ENCODE data around the gene ETFDH.
A peak's percentile ranks its signal among the peaks of the same experiment; 100 is the strongest.

The ETFDH gene

DNA sequence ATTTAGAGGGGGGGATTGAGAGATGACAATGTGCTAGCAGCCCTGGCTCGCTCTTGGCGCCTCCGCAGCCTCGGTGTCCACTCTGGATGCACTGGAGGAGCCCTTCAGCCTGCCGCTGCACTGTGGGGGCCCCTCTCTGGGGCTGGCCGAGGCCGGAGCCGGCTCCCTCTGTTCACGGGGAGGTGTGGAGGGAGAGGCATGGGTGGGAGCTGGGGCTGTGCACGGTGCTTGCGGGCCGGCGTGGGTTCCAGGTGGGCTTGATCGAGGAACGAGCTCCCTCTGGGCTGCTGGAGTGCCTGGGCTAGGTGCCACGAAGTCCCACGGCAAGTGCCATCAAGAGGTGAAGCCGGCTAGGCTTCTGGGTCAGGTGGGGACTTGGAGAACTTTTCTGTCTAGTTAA, 7.3 kb upstream of the ETFDH start:
- TF ChIP-seq, protein P1, sequence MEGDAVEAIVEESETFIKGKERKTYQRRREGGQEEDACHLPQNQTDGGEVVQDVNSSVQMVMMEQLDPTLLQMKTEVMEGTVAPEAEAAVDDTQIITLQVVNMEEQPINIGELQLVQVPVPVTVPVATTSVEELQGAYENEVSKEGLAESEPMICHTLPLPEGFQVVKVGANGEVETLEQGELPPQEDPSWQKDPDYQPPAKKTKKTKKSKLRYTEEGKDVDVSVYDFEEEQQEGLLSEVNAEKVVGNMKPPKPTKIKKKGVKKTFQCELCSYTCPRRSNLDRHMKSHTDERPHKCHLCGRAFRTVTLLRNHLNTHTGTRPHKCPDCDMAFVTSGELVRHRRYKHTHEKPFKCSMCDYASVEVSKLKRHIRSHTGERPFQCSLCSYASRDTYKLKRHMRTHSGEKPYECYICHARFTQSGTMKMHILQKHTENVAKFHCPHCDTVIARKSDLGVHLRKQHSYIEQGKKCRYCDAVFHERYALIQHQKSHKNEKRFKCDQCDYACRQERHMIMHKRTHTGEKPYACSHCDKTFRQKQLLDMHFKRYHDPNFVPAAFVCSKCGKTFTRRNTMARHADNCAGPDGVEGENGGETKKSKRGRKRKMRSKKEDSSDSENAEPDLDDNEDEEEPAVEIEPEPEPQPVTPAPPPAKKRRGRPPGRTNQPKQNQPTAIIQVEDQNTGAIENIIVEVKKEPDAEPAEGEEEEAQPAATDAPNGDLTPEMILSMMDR (IDR thresholded peaks at IDR 0.05; ENCODE audit: extremely low read depth, insufficient read depth, missing control alignments): no peak
- in situ Hi-C loops (cut with MboI; ENCODE audit: low pct_unique_long_range_greater_than_20kb, low sequenced_read_pairs, unreplicated experiment): no loop called here
- no peak for DNase-seq (ENCODE audit: low spot score)

DNA sequence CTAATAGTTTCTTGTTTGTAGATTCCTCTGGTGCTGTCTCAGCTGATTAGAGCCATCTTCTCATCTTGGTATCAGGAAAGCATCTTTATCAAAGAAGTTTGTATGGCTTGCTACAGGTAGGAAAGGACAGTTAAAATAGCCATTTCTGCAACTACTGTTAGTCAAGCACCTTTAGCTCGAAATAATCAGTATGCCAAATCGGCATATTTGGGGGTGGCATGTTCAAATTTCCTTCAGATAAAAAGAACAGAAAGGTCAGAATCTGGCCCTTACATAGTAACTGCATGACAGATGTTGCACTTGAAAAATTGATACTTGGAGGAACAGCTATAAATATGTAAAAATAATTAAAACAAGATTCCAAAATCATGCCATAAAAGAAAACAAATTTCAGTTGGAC, 5.2 kb upstream of the ETFDH start:
- TF ChIP-seq, protein P1 (IDR thresholded peaks at IDR 0.05; ENCODE audit: extremely low read depth, insufficient read depth, missing control alignments): no peak
- DNase-seq (ENCODE audit: low spot score): no peak
- in situ Hi-C loops (cut with MboI; ENCODE audit: low pct_unique_long_range_greater_than_20kb, low sequenced_read_pairs, unreplicated experiment): no loop called here

DNA sequence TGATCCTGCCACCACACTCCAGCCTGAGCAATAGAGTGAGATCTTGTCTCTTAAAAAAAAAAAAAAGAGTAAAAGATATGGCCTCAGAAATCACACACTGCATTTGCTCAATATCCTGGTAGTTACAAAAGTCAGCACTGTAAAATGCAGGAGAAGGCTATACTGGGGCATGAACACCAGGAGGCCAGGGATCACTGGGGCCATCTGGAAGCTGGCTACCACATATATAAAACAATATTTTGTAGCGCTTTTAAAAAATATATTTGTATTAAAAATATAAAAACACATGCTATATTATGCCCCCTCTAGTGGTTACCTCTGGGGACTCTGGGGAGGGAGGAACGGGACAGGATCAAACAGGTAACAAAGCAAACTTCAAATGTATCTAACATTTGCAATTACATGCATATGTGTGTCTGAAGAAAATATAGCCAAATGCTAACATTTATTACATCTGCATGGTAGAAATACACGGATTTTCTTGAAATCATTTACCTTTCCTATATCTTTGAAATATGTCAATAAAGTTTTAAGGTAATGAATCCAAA, 4.4 kb upstream of the ETFDH start:
- TF ChIP-seq, protein P1 (IDR thresholded peaks at IDR 0.05; ENCODE audit: extremely low read depth, insufficient read depth, missing control alignments): no peak
- peak; percentile 28 for DNase-seq (ENCODE audit: low spot score)
- in situ Hi-C loops (cut with MboI; ENCODE audit: low pct_unique_long_range_greater_than_20kb, low sequenced_read_pairs, unreplicated experiment): no loop called here

DNA sequence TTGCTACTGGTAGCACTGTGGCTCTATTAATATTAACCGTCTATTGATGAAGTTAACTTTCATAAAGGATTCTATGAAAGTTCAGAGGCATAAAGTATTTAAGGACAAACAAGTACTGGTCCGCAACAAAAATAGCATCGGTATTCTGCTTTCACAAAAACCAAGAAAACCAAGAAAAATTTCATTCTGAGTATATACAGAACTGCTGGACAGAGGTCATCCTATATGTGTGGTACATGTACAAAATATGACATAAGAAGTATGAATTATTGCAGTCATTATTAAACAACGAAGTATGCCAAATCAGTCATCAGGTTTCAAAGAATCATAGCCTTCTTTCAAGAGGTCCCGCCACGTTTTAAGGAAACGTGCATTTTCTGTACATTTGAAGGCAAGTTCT, 2.8 kb upstream of the ETFDH start:
- no peak for DNase-seq (ENCODE audit: low spot score)
- in situ Hi-C loops (cut with MboI; ENCODE audit: low pct_unique_long_range_greater_than_20kb, low sequenced_read_pairs, unreplicated experiment): no loop called here
- TF ChIP-seq, protein P1 (IDR thresholded peaks at IDR 0.05; ENCODE audit: extremely low read depth, insufficient read depth, missing control alignments): no peak

DNA sequence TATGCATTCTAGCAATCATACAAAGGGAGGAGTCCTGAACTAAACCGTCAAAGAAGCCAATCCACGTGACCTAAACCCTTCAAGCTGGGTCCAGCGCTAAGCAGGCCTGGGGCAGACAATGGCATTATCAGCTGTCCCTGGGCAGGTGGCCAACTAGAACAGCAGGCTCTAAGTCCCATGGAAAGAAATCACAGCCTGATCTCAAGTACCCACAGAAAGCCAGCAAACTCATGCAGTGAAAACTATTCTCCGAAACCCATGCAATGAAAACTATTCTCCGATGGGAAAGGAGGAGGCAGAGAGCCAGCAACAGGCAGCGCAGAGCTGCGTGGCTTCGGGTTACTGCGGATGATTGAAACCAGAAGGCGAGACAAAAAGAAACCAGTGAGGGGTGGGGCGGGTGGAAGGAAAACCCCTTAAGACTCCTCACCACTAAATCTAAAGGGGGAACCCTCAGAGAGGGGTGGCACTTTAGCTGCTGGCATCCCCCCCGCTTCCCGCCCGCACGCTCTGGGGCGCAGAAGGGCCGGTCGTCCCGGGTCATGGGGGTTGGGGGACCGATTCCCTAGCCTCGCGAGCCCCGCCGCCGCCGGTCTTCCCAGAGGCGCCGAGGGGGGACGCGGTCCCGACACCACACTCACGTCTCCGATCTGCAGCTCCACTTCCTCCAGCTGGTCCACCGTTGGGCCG, 976 bp upstream of the ETFDH start:
- peak; percentile 67 for DNase-seq (ENCODE audit: low spot score)
- TF ChIP-seq, protein P1 (IDR thresholded peaks at IDR 0.05; ENCODE audit: extremely low read depth, insufficient read depth, missing control alignments): no peak
- in situ Hi-C loops (cut with MboI; ENCODE audit: low pct_unique_long_range_greater_than_20kb, low sequenced_read_pairs, unreplicated experiment): no loop called here

DNA sequence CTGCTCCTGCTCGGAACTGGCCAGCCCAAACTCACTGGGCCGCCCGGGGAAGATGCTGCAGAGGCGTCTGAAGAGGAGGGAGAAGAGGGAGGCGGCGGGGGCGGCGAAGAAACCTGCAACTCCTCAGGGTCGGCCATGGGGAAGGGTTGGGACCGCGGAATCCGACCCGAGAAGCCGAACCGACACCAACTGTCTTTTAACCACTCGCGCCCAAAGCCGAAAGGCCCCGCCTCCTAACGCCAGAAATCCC, 506 bp upstream of the ETFDH start, which contains the start of gene C4orf46:
Gene C4orf46 (minus strand): TSS at position 223 of the 250 bp plus-strand sequence. CDS start 86 bp downstream, at position 137.
- TF ChIP-seq, protein P1 (IDR thresholded peaks at IDR 0.05; ENCODE audit: extremely low read depth, insufficient read depth, missing control alignments): no peak
- no peak for DNase-seq (ENCODE audit: low spot score)
- in situ Hi-C loops (cut with MboI; ENCODE audit: low pct_unique_long_range_greater_than_20kb, low sequenced_read_pairs, unreplicated experiment): no loop called here

All from GM13977 (cell line).